Vagina (tissue), 2 donors: Measurements from ENCODE around the gene ITSN1.

ENCODE experiments used
- CTCF ChIP-seq, 3 experiments: fragments of 450-650 bp in 2 of 3; fragments of 200-600 bp in 1 of 3; sonication (generic) in 1 of 3; IDR thresholded peaks; one replicate each; pipeline ENCODE4 v1.5.1; 2017 to 2019; ENCODE audit warnings: antibody characterized with exemption in 3 of 3, mild to moderate bottlenecking in 2 of 3, moderate library complexity in 2 of 3
- POLR2A ChIP-seq, 2 donors: fragments of 450-650 bp; IDR thresholded peaks; one replicate each; pipeline ENCODE4 v1.6.1; 2017; ENCODE audit warnings: antibody characterized with exemption in 2 of 2, mild to moderate bottlenecking in 2 of 2, moderate library complexity in 2 of 2
- POLR2AphosphoS5 ChIP-seq, 2 donors: sonication (generic); formaldehyde crosslinking; IDR thresholded peaks; one replicate each; pipeline ENCODE4 v1.9.0; 2017; ENCODE audit warnings: antibody characterized with exemption in 2 of 2, mild to moderate bottlenecking in 2 of 2, low read depth in 1 of 2; ENCODE audit not compliant: insufficient read depth in 1 of 2

GRCh38 chr21:33841561-33841960 lies 199.3 kb downstream of the ITSN1 start:
- TF ChIP-seq POLR2A (IDR thresholded peaks at IDR 0.05) (no peak), CTCF (IDR thresholded peaks at IDR 0.05) (no peak), POLR2AphosphoS5 (IDR thresholded peaks at IDR 0.05; ENCODE audit: insufficient read depth in 1 of 2, low read depth in 1 of 2) (no peak)
